C4-2B (cell line): Measurements from ENCODE around the gene TOP1.

Source experiments
- ZFX ChIP-seq: fragments of 450-650 bp; IDR thresholded peaks from 2 replicates; pipeline ENCODE4 v1.6.1; 2017
- TF ChIP-seq, protein P1 (sequence below): fragments of 450-650 bp; conservative IDR thresholded peaks from 2 replicates; pipeline ENCODE4 v1.5.1; 2017; ENCODE audit warnings: mild to moderate bottlenecking

GRCh38 chr20:41005361-41005729 lies 23.3 kb upstream of the TOP1 start:
- TF ChIP-seq, protein P1, sequence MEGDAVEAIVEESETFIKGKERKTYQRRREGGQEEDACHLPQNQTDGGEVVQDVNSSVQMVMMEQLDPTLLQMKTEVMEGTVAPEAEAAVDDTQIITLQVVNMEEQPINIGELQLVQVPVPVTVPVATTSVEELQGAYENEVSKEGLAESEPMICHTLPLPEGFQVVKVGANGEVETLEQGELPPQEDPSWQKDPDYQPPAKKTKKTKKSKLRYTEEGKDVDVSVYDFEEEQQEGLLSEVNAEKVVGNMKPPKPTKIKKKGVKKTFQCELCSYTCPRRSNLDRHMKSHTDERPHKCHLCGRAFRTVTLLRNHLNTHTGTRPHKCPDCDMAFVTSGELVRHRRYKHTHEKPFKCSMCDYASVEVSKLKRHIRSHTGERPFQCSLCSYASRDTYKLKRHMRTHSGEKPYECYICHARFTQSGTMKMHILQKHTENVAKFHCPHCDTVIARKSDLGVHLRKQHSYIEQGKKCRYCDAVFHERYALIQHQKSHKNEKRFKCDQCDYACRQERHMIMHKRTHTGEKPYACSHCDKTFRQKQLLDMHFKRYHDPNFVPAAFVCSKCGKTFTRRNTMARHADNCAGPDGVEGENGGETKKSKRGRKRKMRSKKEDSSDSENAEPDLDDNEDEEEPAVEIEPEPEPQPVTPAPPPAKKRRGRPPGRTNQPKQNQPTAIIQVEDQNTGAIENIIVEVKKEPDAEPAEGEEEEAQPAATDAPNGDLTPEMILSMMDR: no peak
- TF ChIP-seq ZFX: no peak
